Left renal cortex interstitium (tissue), 4 donors: ENCODE data around the gene GPR155. TPM values are rescaled to one million over a fixed set of nuclear protein-coding genes. Genes with fewer than 3 reads are reported as not detected.

ENCODE experiments used
- DNase-seq, 4 donors: peaks; one replicate each; pipeline ENCODE4 v3.0.0-alpha.2; 2013; ENCODE audit warnings: low read depth in 4 of 4, low spot score in 2 of 4, missing footprints in 1 of 4
- polyA plus RNA-seq, 4 donors: library from polyadenylated mRNA; unstranded; fragments of 120-200 nt; gene quantifications; one replicate each; pipeline ENCODE4 v1.2.1, GENCODE V29; 2013; ENCODE audit not compliant: insufficient read length in 4 of 4

Gene GPR155
- polyA plus RNA-seq, 4 donors, result 5.2 to 10.2 (median 7.6) TPM

- DNase-seq, result no peak
These were observed 101.6 kb downstream of the GPR155 start for GRCh38 chr2:174385201-174385600.

GRCh38 chr2:174383796-174384195, 103.0 kb downstream of the GPR155 start:
- no peak for DNase-seq

Other genes starting within 250 kb of the GPR155 start
- 100 to 1,000 TPM; 131 to 172 (median 151) TPM for gene OLA1, start 238.5 kb downstream of the GPR155 start, polyA plus RNA-seq
- not detected for gene SP9, start 152.1 kb downstream of the GPR155 start, polyA plus RNA-seq
- gene SCRN3, start 91.3 kb downstream of the GPR155 start, polyA plus RNA-seq, result 10 to 100 TPM; 29.2 to 31.7 (median 30.1) TPM
- gene WIPF1, start 110.8 kb upstream of the GPR155 start, polyA plus RNA-seq, result 10 to 100 TPM; 24.1 to 28.0 (median 26.4) TPM